ENCODE results near the gene OVAAL.

GRCh38 chr1:180574031-180574713 lies 15.4 kb downstream of the OVAAL start:
- TF ChIP-seq EZH2 (IDR thresholded peaks at IDR 0.05; ENCODE audit: borderline replicate concordance, insufficient read depth, low read depth, low read length, poor library complexity, severe bottlenecking) = no peak
- TF ChIP-seq CTCF (IDR thresholded peaks at IDR 0.05) = no peak
